HG03565 (cell line): ENCODE data around the gene COX15.
"Not testable (repeated sequence)": the region's sequence is repeated elsewhere in the genome, so short reads cannot be mapped to it uniquely, and the experiment has no call there.

ENCODE experiments used
- ATAC-seq: cut with Tn5 transposase; IDR thresholded peaks from one replicate; pipeline ENCODE4 v1.9.1; 2021; ENCODE audit warnings: mild to moderate bottlenecking, moderate library complexity; ENCODE audit not compliant: unreplicated experiment

COX15 gene

GRCh38 chr10:99742254-99742653 lies 10.3 kb upstream of the COX15 start:
- ATAC-seq = no peak

GRCh38 chr10:99740933-99741559 lies 9.1 kb upstream of the COX15 start:
- ATAC-seq = no peak

- no peak for ATAC-seq
Measured at GRCh38 chr10:99740260-99740659, 8.3 kb upstream of the COX15 start.

GRCh38 chr10:99734111-99734510 lies 2.2 kb upstream of the COX15 start:
- ATAC-seq = not testable (repeated sequence)

GRCh38 chr10:99733366-99733765 lies 1.4 kb upstream of the COX15 start:
- no peak for ATAC-seq

GRCh38 chr10:99731306-99732032 lies 458 bp downstream of the COX15 start:
- ATAC-seq = no peak

- no peak for ATAC-seq
Measured at GRCh38 chr10:99730026-99730425, 1.9 kb downstream of the COX15 start.

- no peak for ATAC-seq
Measured at GRCh38 chr10:99720387-99720786, 11.5 kb downstream of the COX15 start.

GRCh38 chr10:99714446-99714845 lies 17.5 kb downstream of the COX15 start:
- ATAC-seq = no peak

- no peak for ATAC-seq
Measured at GRCh38 chr10:99711129-99711719, 20.7 kb downstream of the COX15 start.

GRCh38 chr10:99709480-99710229 lies 22.3 kb downstream of the COX15 start:
- ATAC-seq = peak; percentile 83

GRCh38 chr10:99708428-99709012 lies 23.4 kb downstream of the COX15 start:
- ATAC-seq = no peak

- no peak for ATAC-seq
Measured at GRCh38 chr10:99700649-99701048, 31.3 kb downstream of the COX15 start.

- no peak for ATAC-seq
Measured at GRCh38 chr10:99698504-99699080, 33.3 kb downstream of the COX15 start.

- no peak for ATAC-seq
Measured at GRCh38 chr10:99695761-99696160, 36.2 kb downstream of the COX15 start.

- no peak for ATAC-seq
Measured at GRCh38 chr10:99693933-99694583, 37.9 kb downstream of the COX15 start.

GRCh38 chr10:99689461-99689860 lies 42.5 kb downstream of the COX15 start:
- no peak for ATAC-seq

GRCh38 chr10:99685597-99685967 lies 46.3 kb downstream of the COX15 start:
- ATAC-seq = peak; percentile 87

- no peak for ATAC-seq
Measured at GRCh38 chr10:99682752-99683151, 49.2 kb downstream of the COX15 start.
